ENCODE measurements around the gene TMEM132A. TPM values are rescaled to one million over a fixed set of nuclear protein-coding genes. Genes with fewer than 3 reads are reported as not detected.
"Not testable (repeated sequence)": the region's sequence is repeated elsewhere in the genome, so short reads cannot be mapped to it uniquely, and the experiment has no call there.

TMEM132A gene
- total RNA-seq, 1 donor, result 3.7 TPM

- no peak for DNase-seq (ENCODE audit: low read depth)
- TF ChIP-seq, protein P1, sequence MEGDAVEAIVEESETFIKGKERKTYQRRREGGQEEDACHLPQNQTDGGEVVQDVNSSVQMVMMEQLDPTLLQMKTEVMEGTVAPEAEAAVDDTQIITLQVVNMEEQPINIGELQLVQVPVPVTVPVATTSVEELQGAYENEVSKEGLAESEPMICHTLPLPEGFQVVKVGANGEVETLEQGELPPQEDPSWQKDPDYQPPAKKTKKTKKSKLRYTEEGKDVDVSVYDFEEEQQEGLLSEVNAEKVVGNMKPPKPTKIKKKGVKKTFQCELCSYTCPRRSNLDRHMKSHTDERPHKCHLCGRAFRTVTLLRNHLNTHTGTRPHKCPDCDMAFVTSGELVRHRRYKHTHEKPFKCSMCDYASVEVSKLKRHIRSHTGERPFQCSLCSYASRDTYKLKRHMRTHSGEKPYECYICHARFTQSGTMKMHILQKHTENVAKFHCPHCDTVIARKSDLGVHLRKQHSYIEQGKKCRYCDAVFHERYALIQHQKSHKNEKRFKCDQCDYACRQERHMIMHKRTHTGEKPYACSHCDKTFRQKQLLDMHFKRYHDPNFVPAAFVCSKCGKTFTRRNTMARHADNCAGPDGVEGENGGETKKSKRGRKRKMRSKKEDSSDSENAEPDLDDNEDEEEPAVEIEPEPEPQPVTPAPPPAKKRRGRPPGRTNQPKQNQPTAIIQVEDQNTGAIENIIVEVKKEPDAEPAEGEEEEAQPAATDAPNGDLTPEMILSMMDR (IDR thresholded peaks at IDR 0.05; ENCODE audit: insufficient read depth, low read length), result no peak
- H3K4me3 ChIP-seq (ENCODE audit: low read depth, low read length), result peak overlapping the region; percentile 95
Observed at GRCh38 chr11:60905047-60905446, 19.2 kb upstream of the TMEM132A start.

GRCh38 chr11:60905551-60906113, 18.6 kb upstream of the TMEM132A start:
- H3K4me3 ChIP-seq (ENCODE audit: low read depth, low read length), result peak overlapping the region; percentile 95
- DNase-seq (ENCODE audit: low read depth), result peak; percentile 62
- TF ChIP-seq, protein P1 (IDR thresholded peaks at IDR 0.05; ENCODE audit: insufficient read depth, low read length), result no peak

GRCh38 chr11:60906132-60906972, 17.9 kb upstream of the TMEM132A start, which contains the start of gene PRPF19:
PRPF19 (minus strand) TSS chr11:60906585; CDS start chr11:60906382, 203 bp downstream.
- peak within 1 kb of the TSS; percentile 95 for H3K4me3 ChIP-seq (ENCODE audit: low read depth, low read length)
- DNase-seq (ENCODE audit: low read depth), result peak; percentile 93
- TF ChIP-seq, protein P1 (IDR thresholded peaks at IDR 0.05; ENCODE audit: insufficient read depth, low read length), result no peak

DNA sequence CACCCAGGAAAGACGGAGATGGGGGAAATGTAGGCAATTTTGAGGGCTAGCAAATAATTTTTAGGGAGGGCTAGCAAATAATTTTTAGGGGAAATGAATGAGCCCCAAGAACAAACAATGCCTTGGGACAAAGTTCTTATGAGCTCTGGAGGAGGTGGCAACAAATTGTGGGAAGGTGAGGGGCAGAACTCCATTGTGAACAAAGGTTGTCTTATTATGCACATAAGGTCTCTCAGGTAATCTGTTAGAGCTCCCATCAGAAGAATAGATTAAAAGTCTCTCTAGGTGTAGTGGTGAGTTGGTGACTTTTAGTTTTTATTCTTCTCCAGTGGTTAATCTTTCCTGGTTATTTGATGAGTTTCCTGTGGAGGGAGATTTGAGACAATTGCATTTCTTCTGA, 15.5 kb upstream of the TMEM132A start:
- no peak overlapping the region for H3K4me3 ChIP-seq (ENCODE audit: low read depth, low read length)
- TF ChIP-seq, protein P1 (IDR thresholded peaks at IDR 0.05; ENCODE audit: insufficient read depth, low read length), result no peak
- no peak for DNase-seq (ENCODE audit: low read depth)

DNA sequence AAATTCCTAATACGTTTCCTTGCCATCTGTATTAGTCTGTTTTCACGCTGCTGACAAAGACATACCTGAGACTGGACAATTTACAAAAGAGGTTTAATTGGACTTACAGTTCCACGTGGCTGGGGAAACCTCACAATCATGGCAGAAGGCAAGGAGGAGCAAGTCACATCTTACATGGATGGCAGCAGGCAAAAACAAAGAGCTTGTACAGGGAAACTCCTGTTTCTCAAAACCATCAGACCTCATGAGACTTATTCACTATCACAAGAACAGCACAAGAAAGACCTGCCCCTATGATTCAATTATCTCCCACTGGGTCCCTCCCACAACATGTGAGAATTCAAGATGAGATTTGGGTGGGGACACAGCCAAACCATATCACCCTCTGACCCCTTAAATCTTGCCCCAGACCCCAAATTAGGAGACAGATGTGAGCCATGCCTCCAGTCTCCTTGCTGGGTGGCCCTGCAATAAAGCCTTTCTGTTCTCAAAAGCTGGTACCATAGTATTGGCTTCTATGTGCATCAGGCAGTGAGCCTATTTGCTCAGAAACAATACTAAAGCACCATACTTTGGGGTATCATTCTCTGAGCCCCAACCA, 14.5 kb upstream of the TMEM132A start:
- not testable (repeated sequence) for H3K4me3 ChIP-seq (ENCODE audit: low read depth, low read length)

DNA sequence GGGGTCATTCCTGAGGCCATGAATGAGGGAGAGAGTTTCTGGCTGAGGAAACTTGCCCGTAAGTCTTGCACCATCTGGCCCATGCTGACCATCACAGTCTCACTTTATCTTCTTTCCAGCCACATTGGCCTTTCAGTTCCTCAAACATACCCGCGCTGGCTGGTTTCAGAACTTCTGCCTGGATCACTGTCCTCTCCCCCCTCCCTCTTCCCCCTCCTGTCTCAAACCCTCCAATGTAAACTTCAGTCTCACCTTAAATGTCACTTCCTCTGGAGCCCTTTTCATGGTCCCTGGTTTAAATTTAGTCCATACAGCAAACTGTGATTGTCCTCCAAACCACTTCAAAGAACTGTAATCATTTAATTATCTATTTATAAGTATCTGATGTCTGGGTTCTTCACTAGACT, 14.0 kb upstream of the TMEM132A start:
- TF ChIP-seq, protein P1 (IDR thresholded peaks at IDR 0.05; ENCODE audit: insufficient read depth, low read length), result no peak
- no peak overlapping the region for H3K4me3 ChIP-seq (ENCODE audit: low read depth, low read length)
- DNase-seq (ENCODE audit: low read depth), result no peak

More for the DNA sequence above, 14.5 kb upstream of the TMEM132A start:
- DNase-seq (ENCODE audit: low read depth), result not testable (repeated sequence)

Data from fibroblast of the aortic adventitia (primary cell).